NCI-H1436 (cell line): ENCODE measurements around the gene KMT2D.
"Not testable (repeated sequence)": the region's sequence is repeated elsewhere in the genome, so short reads cannot be mapped to it uniquely, and the experiment has no call there.

Experiments
- DNase-seq: peaks from one replicate; lab custom pipeline; 2025; lab: John Stamatoyannopoulos, UW

Gene KMT2D

GRCh38 chr12:49088150-49088931 lies 27.7 kb upstream of the KMT2D start:
- DNase-seq, result peak; percentile 95

- DNase-seq, result no peak
Measured at GRCh38 chr12:49086116-49086515, 25.5 kb upstream of the KMT2D start.

- no peak for DNase-seq
Measured at GRCh38 chr12:49084438-49084837, 23.8 kb upstream of the KMT2D start.

GRCh38 chr12:49079793-49080192 lies 19.2 kb upstream of the KMT2D start:
- DNase-seq, result no peak

GRCh38 chr12:49070971-49071370 lies 10.4 kb upstream of the KMT2D start:
- no peak for DNase-seq

- DNase-seq, result peak; percentile 97
Measured at GRCh38 chr12:49069507-49070346, 9.1 kb upstream of the KMT2D start, which contains the start of gene RHEBL1. RHEBL1 (minus strand) TSS chr12:49069979; CDS start chr12:49069785, 194 bp downstream.

GRCh38 chr12:49068879-49069506 lies 8.4 kb upstream of the KMT2D start:
- DNase-seq, result no peak

- DNase-seq, result no peak
Measured at GRCh38 chr12:49066120-49066519, 5.5 kb upstream of the KMT2D start.

GRCh38 chr12:49064767-49065152 lies 4.2 kb upstream of the KMT2D start:
- DNase-seq, result no peak

GRCh38 chr12:49061916-49062315 lies 1.3 kb upstream of the KMT2D start:
- DNase-seq, result not testable (repeated sequence)

- no peak for DNase-seq
Measured at GRCh38 chr12:49061157-49061650, 610 bp upstream of the KMT2D start.

- no peak for DNase-seq
Measured at GRCh38 chr12:49059299-49060171, 1.1 kb downstream of the KMT2D start.

GRCh38 chr12:49059045-49059298 lies 1.6 kb downstream of the KMT2D start:
- DNase-seq, result no peak

GRCh38 chr12:49058366-49059044 lies 2.1 kb downstream of the KMT2D start:
- no peak for DNase-seq

- no peak for DNase-seq
Measured at GRCh38 chr12:49057888-49058287, 2.7 kb downstream of the KMT2D start.

GRCh38 chr12:49055978-49056754 lies 4.4 kb downstream of the KMT2D start:
- no peak for DNase-seq

GRCh38 chr12:49055092-49055491 lies 5.5 kb downstream of the KMT2D start:
- DNase-seq, result no peak

- no peak for DNase-seq
Measured at GRCh38 chr12:49054524-49054923, 6.1 kb downstream of the KMT2D start.

- no peak for DNase-seq
Measured at GRCh38 chr12:49054096-49054495, 6.5 kb downstream of the KMT2D start.

GRCh38 chr12:49052451-49053208 lies 8.0 kb downstream of the KMT2D start:
- DNase-seq, result no peak
